GM12878 (cell line): ENCODE results near the gene PLAGL2. TPM values are rescaled to one million over a fixed set of nuclear protein-coding genes. Genes with fewer than 3 reads are reported as not detected.
A peak's percentile ranks its signal among the peaks of the same experiment; 100 is the strongest.

Experiments used
- ATAC-seq: fragments of 200-7000 bp; cut with Tn5 transposase; 3 replicates; pipeline ENCODE4 v1.9.1; 2020; ENCODE audit warnings: mild to moderate bottlenecking, moderate library complexity
- BruUV-seq: library from RNA; stranded (reverse); fragments of 400-500 nt; replicated peaks from 2 replicates; lab custom pipeline; 2021; lab: Mats Ljungman, UMichigan
- CTCF ChIA-PET: fragments of 300-600 bp; sonication (Branson Sonifier 250); formaldehyde crosslinking; extraction: SDS; loops from one replicate; lab custom pipeline; 2021; ENCODE audit warnings: inconsistent platforms; lab: Yijun Ruan, JAX
- POLR2A ChIA-PET: fragments of 350-600 bp; formaldehyde crosslinking; extraction: SDS; loops from one replicate; lab custom pipeline; 2021; ENCODE audit warnings: inconsistent platforms; lab: Charles Lee
- RAD21 ChIA-PET: fragments of 300-600 bp; sonication (Branson Sonifier 250); formaldehyde crosslinking; loops from one replicate; lab custom pipeline; 2023; ENCODE audit warnings: antibody characterized with exemption; ENCODE audit not compliant: unreplicated experiment; lab: Charles Lee
- SMC1A ChIA-PET: fragments of 300-600 bp; sonication (Branson Sonifier 250); formaldehyde crosslinking; loops from one replicate; lab custom pipeline; 2023; ENCODE audit not compliant: unreplicated experiment, uncharacterized antibody; lab: Charles Lee
- DNase-seq: peaks from one replicate; pipeline ENCODE4 v3.0.0-alpha.2; 2011; ENCODE audit warnings: low read depth, low spot score
- FAIRE-seq: peaks from 3 replicates; lab custom pipeline; 2011; peaks lifted over from hg19 to GRCh38; lab: Jason Lieb, UNC
- H2AFZ ChIP-seq: 2 replicates; pipeline ENCODE4 v1.6.0; 2011; ENCODE audit warnings: low read depth, low read length, control low read depth; ENCODE audit not compliant: control insufficient read depth
- H3K27ac ChIP-seq: 2 replicates; pipeline ENCODE4 v1.5.1; 2011; ENCODE audit warnings: control low read depth; ENCODE audit not compliant: control insufficient read depth, insufficient read depth
- H3K27me3 ChIP-seq, 2 experiments: replicated peaks in 1 of 2; 2 replicates each; pipeline versions ENCODE4 v1.6.0 to v1.6.1; 2011; ENCODE audit warnings: low read length in 1 of 2; ENCODE audit not compliant: control insufficient read depth in 2 of 2, insufficient read depth in 2 of 2
- H3K36me3 ChIP-seq, 2 experiments: 2 replicates each; pipeline ENCODE4 v1.5.1; 2011; ENCODE audit warnings: low read length in 1 of 2; ENCODE audit not compliant: control insufficient read depth in 2 of 2, insufficient read depth in 2 of 2
- H3K4me1 ChIP-seq: 2 replicates; pipeline ENCODE4 v1.6.1; 2011; ENCODE audit warnings: mild to moderate bottlenecking, low read length, moderate library complexity, mixed read lengths; ENCODE audit not compliant: control insufficient read depth, insufficient read depth
- H3K4me2 ChIP-seq: 2 replicates; pipeline ENCODE4 v1.6.0; 2011; ENCODE audit warnings: control low read depth; ENCODE audit not compliant: control insufficient read depth, insufficient read depth
- H3K4me3 ChIP-seq: fragments of 200-600 bp; sonication (generic); 2 replicates; pipeline ENCODE4 v1.5.1; 2016
- H3K79me2 ChIP-seq: 2 replicates; pipeline ENCODE4 v1.6.0; 2011; ENCODE audit warnings: low read length; ENCODE audit not compliant: control insufficient read depth, insufficient read depth
- H3K9ac ChIP-seq: 2 replicates; pipeline ENCODE4 v1.8.0; 2011; ENCODE audit warnings: low read length, control low read depth, mixed read lengths; ENCODE audit not compliant: control insufficient read depth, insufficient read depth
- H3K9me3 ChIP-seq: replicated peaks from 3 replicates; pipeline ENCODE4 v1.5.1; 2011; ENCODE audit warnings: mild to moderate bottlenecking, low read length; ENCODE audit not compliant: control insufficient read depth, insufficient read depth
- H4K20me1 ChIP-seq: 2 replicates; pipeline ENCODE4 v1.6.0; 2011; ENCODE audit not compliant: control insufficient read depth, insufficient read depth
- ATF7 ChIP-seq: fragments of 450-650 bp; IDR thresholded peaks from 2 replicates; pipeline ENCODE4 v1.6.1; 2016; ENCODE audit warnings: low read depth, mild to moderate bottlenecking
- CBX5 ChIP-seq: sonication (generic); IDR thresholded peaks from 2 replicates; pipeline ENCODE4 v1.6.1; 2016; ENCODE audit warnings: low read depth, moderate library complexity, mild to moderate bottlenecking, inconsistent platforms
- CHD4 ChIP-seq: fragments of 200-600 bp; sonication (generic); IDR thresholded peaks from 2 replicates; pipeline ENCODE4 v1.6.1; 2016; ENCODE audit warnings: mild to moderate bottlenecking
- IRF4 ChIP-seq: IDR thresholded peaks from 2 replicates; pipeline ENCODE4 v1.6.1; 2011; ENCODE audit warnings: low read depth, low read length
- NBN ChIP-seq: fragments of 450-650 bp; IDR thresholded peaks from 2 replicates; pipeline ENCODE4 v1.6.1; 2016
- SIX5 ChIP-seq: IDR thresholded peaks from 2 replicates; pipeline ENCODE4 v1.6.1; 2011; ENCODE audit warnings: mild to moderate bottlenecking, low read depth, low read length, moderate library complexity; ENCODE audit not compliant: severe bottlenecking
- SMAD5 ChIP-seq: IDR thresholded peaks from 2 replicates; pipeline ENCODE4 v1.6.1; 2016; ENCODE audit warnings: antibody characterized with exemption, low read depth
- SMC3 ChIP-seq: IDR thresholded peaks from 2 replicates; pipeline ENCODE4 v1.6.1; 2011; ENCODE audit warnings: low read length, improper control_type of control experiment, borderline replicate concordance
- STAT1 ChIP-seq: fragments of 450-650 bp; conservative IDR thresholded peaks from 2 replicates; pipeline ENCODE4 v1.6.1; 2014; ENCODE audit warnings: antibody characterized with exemption, mild to moderate bottlenecking
- TCF7 ChIP-seq: IDR thresholded peaks from 2 replicates; pipeline ENCODE4 v1.6.1; 2014; ENCODE audit warnings: antibody characterized with exemption, borderline replicate concordance
- ZNF274 ChIP-seq: IDR thresholded peaks from one replicate; pipeline ENCODE4 v1.8.0; 2011; ENCODE audit not compliant: insufficient read length, insufficient read depth
- WGBS: methylation state at CpG from one replicate; pipeline ENCODE4 v1.1.6; 2016; ENCODE audit warnings: low lambda C conversion rate; ENCODE audit not compliant: insufficient replicate concordance, insufficient coverage; ENCODE audit errors: missing lambda C conversion rate; 5-methylcytosine and 5-hydroxymethylcytosine counted together
- in situ Hi-C: fragments of 300-500 bp; cut with MboI; formaldehyde crosslinking; loops from 9 replicates; pipeline ENCODE4 v1.14.3; 2018; ENCODE audit warnings: mixed read lengths
- intact Hi-C: fragments of 100-400 bp; cut with micrococcal nuclease; formaldehyde crosslinking; loops from one replicate; pipeline ENCODE4 v1.14.2; 2022; ENCODE audit not compliant: unreplicated experiment
- polyA plus RNA-seq, 11 experiments: library from polyadenylated mRNA; depleted of rRNA in 4 of 11; unstranded in 6 of 11; stranded (reverse) in 5 of 11; fragments of >200 nt; fragmentation: Nextera tagmentation in 4 of 11; fragmentation: Illumina TruSeq in 1 of 11; extraction: Ambion mirVana in 4 of 11; extraction: Trizol in 1 of 11; gene quantifications; 1 replicate in 1 of 11; 2 replicates in 10 of 11; pipeline versions ENCODE4 v1.2.1 to v1.2.3, GENCODE V29; 2011 to 2016; ENCODE audit warnings: inconsistent platforms in 2 of 11, missing spikeins in 2 of 11, low read depth in 1 of 11
- total RNA-seq, 4 experiments: library from RNA; depleted of rRNA in 3 of 4; stranded (reverse); fragments of >200 nt in 3 of 4; fragmentation: Illumina TruSeq in 1 of 4; extraction: Trizol in 1 of 4; gene quantifications; 2 replicates each; pipeline versions ENCODE4 v1.2.1 to v1.2.3, GENCODE V29; 2013 to 2021
- TF ChIP-seq, protein P1 (sequence below): IDR thresholded peaks from 2 replicates; pipeline ENCODE4 v1.6.1; 2011; ENCODE audit warnings: borderline replicate concordance, low read depth, mild to moderate bottlenecking, moderate library complexity, low read length; ENCODE audit not compliant: insufficient read depth, poor library complexity, severe bottlenecking
- TF ChIP-seq, protein P2 (sequence below): fragments of 450-650 bp; IDR thresholded peaks from 2 replicates; pipeline ENCODE4 v1.6.1; 2016; ENCODE audit warnings: mild to moderate bottlenecking
- TF ChIP-seq, protein P3 (sequence below): fragments of 450-650 bp; IDR thresholded peaks from 2 replicates; pipeline ENCODE4 v1.6.1; 2017; ENCODE audit warnings: borderline replicate concordance
- TF ChIP-seq, protein P4 (sequence below): fragments of 450-650 bp; formaldehyde crosslinking; IDR thresholded peaks from 2 replicates; pipeline ENCODE4 v1.4.0; 2020; ENCODE audit warnings: mild to moderate bottlenecking, moderate library complexity

The PLAGL2 gene
- total and polyA plus RNA-seq, 10 of the 15 experiments (the other 5 are each of a cell fraction or from before 2014, with no cell fraction given): 4.4 to 32.3 (median 13.3) TPM

DNA sequence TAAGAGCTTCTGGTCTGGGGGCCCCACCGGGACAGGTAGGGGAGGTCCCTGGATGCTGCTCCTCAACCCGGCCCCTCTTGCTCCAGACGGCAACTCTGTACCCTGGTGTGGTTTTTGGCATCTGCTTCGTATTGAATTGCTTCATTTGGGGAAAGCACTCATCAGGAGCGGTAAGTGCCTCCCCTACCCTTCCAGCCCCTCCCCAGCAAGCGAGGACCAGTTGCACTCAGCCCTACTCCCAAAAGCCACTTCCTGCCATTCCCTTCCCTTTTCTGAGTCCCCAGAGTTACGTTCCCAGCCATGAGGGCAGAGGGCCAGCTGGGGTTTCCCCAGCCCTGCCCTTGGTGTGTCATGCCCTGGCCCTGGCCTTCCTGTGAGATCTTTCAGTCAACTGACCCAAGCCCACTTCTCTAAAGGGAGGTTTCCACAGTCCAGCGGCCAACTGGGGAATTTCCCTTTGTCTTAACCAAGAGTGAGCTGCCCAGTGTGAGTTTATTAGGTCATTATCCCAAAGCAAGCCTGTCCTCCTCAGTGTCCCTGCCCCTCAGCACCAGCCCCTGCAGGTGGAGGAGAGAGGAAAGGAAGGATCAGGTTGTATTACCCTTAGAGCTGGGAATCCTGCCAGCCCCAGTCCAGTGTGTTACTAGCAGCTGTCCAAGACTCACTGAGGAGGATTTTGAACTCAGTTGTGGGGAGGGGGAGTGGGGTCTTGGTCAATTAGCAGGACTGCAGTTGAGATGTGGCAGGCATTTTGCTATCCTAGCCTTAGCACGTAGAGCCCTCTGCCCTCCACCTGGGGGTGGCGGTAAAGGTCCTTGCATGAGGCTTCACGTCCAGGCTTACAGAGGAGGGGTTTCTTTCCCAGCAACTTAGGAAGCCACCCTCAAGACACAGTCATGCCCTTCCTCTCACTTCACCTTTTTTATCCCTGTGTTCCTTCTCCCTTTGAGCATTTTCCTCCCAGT lies 52.2 kb downstream of the PLAGL2 start:
- in situ Hi-C loops (no loop called here), intact Hi-C loops (no loop called here)
- peaks cover 10% of the 10 kb centered on the region for H3K4me1 ChIP-seq
- no peaks in the 10 kb centered on the region for H3K9me3 ChIP-seq
- RAD21 ChIA-PET: interaction anchor here (0.7 to 1.2 kb wide), 3 partner anchors 131 to 623 kb away, joined by 3 read pairs; no protein-coding TSS in a partner anchor
- no peak overlapping the region for H3K4me3 ChIP-seq
- peak overlapping the region; percentile 42; the same call in 1 of the 2 replicates for H3K27ac ChIP-seq
- POLR2A ChIA-PET: no interaction called here
- H4K20me1 ChIP-seq: no peaks in the 10 kb centered on the region
- FAIRE-seq (no peak), DNase-seq (peak; percentile 20), ATAC-seq (peak; percentile 92)
- peaks cover 17 to 32% of the 10 kb centered on the region in 2 experiments for H3K36me3 ChIP-seq
- no peaks in the 10 kb centered on the region for H3K79me2 ChIP-seq
- no peak overlapping the region; the same call in 1 of the 2 replicates for H3K4me2 ChIP-seq
- H3K9ac ChIP-seq: no peak overlapping the region
- CTCF ChIA-PET: interaction anchor here (0.6 to 1.2 kb wide), 5 partner anchors 27 to 498 kb away, joined by 3 read pairs; no protein-coding TSS in a partner anchor
- H3K27me3 ChIP-seq: no peaks in the 10 kb centered on the region
- BruUV-seq: no TSS peak
- WGBS: 48% methylated on average over 11 of the region's 11 CpGs
- H2AFZ ChIP-seq: no peak overlapping the region
- SMC1A ChIA-PET: interaction anchor here (0.6 to 1.4 kb wide), 3 partner anchors 46 to 334 kb away, joined by 3 read pairs; partner anchors contain the start of gene TM9SF4
- TF ChIP-seq IRF4: no peak
- no peak for TF ChIP-seq STAT1
- no peak for TF ChIP-seq ATF7
- no peak for TF ChIP-seq SIX5
- no peak for TF ChIP-seq TCF7
- TF ChIP-seq NBN: no peak
- TF ChIP-seq, protein P1, sequence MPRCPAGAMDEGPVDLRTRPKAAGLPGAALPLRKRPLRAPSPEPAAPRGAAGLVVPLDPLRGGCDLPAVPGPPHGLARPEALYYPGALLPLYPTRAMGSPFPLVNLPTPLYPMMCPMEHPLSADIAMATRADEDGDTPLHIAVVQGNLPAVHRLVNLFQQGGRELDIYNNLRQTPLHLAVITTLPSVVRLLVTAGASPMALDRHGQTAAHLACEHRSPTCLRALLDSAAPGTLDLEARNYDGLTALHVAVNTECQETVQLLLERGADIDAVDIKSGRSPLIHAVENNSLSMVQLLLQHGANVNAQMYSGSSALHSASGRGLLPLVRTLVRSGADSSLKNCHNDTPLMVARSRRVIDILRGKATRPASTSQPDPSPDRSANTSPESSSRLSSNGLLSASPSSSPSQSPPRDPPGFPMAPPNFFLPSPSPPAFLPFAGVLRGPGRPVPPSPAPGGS: no peak
- TF ChIP-seq SMAD5: no peak
- TF ChIP-seq, protein P2, sequence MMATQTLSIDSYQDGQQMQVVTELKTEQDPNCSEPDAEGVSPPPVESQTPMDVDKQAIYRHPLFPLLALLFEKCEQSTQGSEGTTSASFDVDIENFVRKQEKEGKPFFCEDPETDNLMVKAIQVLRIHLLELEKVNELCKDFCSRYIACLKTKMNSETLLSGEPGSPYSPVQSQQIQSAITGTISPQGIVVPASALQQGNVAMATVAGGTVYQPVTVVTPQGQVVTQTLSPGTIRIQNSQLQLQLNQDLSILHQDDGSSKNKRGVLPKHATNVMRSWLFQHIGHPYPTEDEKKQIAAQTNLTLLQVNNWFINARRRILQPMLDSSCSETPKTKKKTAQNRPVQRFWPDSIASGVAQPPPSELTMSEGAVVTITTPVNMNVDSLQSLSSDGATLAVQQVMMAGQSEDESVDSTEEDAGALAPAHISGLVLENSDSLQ: no peak
- TF ChIP-seq, protein P3, sequence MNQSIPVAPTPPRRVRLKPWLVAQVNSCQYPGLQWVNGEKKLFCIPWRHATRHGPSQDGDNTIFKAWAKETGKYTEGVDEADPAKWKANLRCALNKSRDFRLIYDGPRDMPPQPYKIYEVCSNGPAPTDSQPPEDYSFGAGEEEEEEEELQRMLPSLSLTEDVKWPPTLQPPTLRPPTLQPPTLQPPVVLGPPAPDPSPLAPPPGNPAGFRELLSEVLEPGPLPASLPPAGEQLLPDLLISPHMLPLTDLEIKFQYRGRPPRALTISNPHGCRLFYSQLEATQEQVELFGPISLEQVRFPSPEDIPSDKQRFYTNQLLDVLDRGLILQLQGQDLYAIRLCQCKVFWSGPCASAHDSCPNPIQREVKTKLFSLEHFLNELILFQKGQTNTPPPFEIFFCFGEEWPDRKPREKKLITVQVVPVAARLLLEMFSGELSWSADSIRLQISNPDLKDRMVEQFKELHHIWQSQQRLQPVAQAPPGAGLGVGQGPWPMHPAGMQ: no peak
- no peak for TF ChIP-seq CHD4
- peak; percentile 32; the same call in 1 of the 2 replicates for TF ChIP-seq SMC3
- TF ChIP-seq, protein P4, sequence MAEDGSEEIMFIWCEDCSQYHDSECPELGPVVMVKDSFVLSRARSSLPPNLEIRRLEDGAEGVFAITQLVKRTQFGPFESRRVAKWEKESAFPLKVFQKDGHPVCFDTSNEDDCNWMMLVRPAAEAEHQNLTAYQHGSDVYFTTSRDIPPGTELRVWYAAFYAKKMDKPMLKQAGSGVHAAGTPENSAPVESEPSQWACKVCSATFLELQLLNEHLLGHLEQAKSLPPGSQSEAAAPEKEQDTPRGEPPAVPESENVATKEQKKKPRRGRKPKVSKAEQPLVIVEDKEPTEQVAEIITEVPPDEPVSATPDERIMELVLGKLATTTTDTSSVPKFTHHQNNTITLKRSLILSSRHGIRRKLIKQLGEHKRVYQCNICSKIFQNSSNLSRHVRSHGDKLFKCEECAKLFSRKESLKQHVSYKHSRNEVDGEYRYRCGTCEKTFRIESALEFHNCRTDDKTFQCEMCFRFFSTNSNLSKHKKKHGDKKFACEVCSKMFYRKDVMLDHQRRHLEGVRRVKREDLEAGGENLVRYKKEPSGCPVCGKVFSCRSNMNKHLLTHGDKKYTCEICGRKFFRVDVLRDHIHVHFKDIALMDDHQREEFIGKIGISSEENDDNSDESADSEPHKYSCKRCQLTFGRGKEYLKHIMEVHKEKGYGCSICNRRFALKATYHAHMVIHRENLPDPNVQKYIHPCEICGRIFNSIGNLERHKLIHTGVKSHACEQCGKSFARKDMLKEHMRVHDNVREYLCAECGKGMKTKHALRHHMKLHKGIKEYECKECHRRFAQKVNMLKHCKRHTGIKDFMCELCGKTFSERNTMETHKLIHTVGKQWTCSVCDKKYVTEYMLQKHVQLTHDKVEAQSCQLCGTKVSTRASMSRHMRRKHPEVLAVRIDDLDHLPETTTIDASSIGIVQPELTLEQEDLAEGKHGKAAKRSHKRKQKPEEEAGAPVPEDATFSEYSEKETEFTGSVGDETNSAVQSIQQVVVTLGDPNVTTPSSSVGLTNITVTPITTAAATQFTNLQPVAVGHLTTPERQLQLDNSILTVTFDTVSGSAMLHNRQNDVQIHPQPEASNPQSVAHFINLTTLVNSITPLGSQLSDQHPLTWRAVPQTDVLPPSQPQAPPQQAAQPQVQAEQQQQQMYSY: no peak
- TF ChIP-seq CBX5: no peak
- TF ChIP-seq ZNF274: no peak
